K562 (cell line): ENCODE results near the gene CATSPER4. TPM values are rescaled to one million over a fixed set of nuclear protein-coding genes. Genes with fewer than 3 reads are reported as not detected.
A peak's percentile ranks its signal among the peaks of the same experiment; 100 is the strongest.

ENCODE experiments used
- ATF1 ChIP-seq, 2 experiments: fragments of 450-650 bp in 1 of 2; IDR thresholded peaks; 2 replicates each; pipeline ENCODE4 v1.6.1; 2016; ENCODE audit warnings: missing compliant biosample characterization in 1 of 2, missing genetic modification characterization in 1 of 2
- CCNT2 ChIP-seq: IDR thresholded peaks from 2 replicates; pipeline ENCODE4 v1.6.1; 2011; ENCODE audit warnings: borderline replicate concordance, low read depth, mild to moderate bottlenecking, moderate library complexity, mixed read lengths, low read length; ENCODE audit not compliant: insufficient read length; ENCODE audit errors: extremely low read depth
- GABPA ChIP-seq: fragments of 200-800 bp; sonication (Bioruptor generic); conservative IDR thresholded peaks from 2 replicates; pipeline ENCODE4 v1.6.1; 2016; ENCODE audit warnings: low read depth, missing genetic modification characterization, missing compliant biosample characterization
- MCM2 ChIP-seq: fragments of 450-650 bp; IDR thresholded peaks from 2 replicates; pipeline ENCODE4 v1.6.1; 2017; ENCODE audit warnings: low read depth, mild to moderate bottlenecking
- NFIX ChIP-seq: fragments of 250-450 bp; sonication (Bioruptor Pico); IDR thresholded peaks from 2 replicates; pipeline ENCODE4 v1.4.0; 2020; ENCODE audit warnings: low read depth, mild to moderate bottlenecking, moderate library complexity
- SIRT6 ChIP-seq: IDR thresholded peaks from one replicate; pipeline ENCODE4 v1.6.1; 2012; ENCODE audit warnings: low read depth, mild to moderate bottlenecking, control low read depth, inconsistent platforms, low read length, moderate library complexity
- SPI1 ChIP-seq: IDR thresholded peaks from 2 replicates; pipeline ENCODE4 v1.6.1; 2011; ENCODE audit warnings: low read depth, low read length, control low read depth, borderline replicate concordance
- SUPT5H ChIP-seq: fragments of 450-650 bp; IDR thresholded peaks from 2 replicates; pipeline ENCODE4 v1.6.1; 2016
- ZFPM2 ChIP-seq: fragments of 250-450 bp; sonication (Bioruptor Pico); IDR thresholded peaks from 2 replicates; pipeline ENCODE4 v1.5.1; 2022; ENCODE audit warnings: mild to moderate bottlenecking
- ZNF239 ChIP-seq: fragments of 250-450 bp; sonication (Bioruptor Pico); IDR thresholded peaks from 2 replicates; pipeline ENCODE4 v1.4.0; 2020; ENCODE audit warnings: mild to moderate bottlenecking
- polyA plus RNA-seq, 8 experiments: library from polyadenylated mRNA; depleted of rRNA in 4 of 8; stranded (reverse) in 5 of 8; unstranded in 3 of 8; fragments of >200 nt; fragmentation: Nextera tagmentation in 2 of 8; fragmentation: Illumina TruSeq in 1 of 8; extraction: Ambion mirVana in 2 of 8; extraction: Trizol in 1 of 8; gene quantifications; 2 replicates each; pipeline versions ENCODE4 v1.2.1 to v1.2.3, GENCODE V29; 2011 to 2014; ENCODE audit warnings: inconsistent platforms in 1 of 8, missing spikeins in 1 of 8
- total RNA-seq, 7 experiments: library from RNA; depleted of rRNA in 6 of 7; stranded (reverse); fragments of >200 nt in 6 of 7; fragmentation: Illumina TruSeq in 2 of 7; extraction: Trizol in 2 of 7; gene quantifications; 2 replicates each; pipeline versions ENCODE4 v1.2.1 to v1.2.3, GENCODE V29; 2011 to 2021; ENCODE audit warnings: low replicate concordance in 1 of 7
- TF ChIP-seq, protein P1 (sequence below): fragments of 250-450 bp; sonication (Bioruptor Pico); IDR thresholded peaks from 2 replicates; pipeline ENCODE4 v1.9.0; 2021; ENCODE audit warnings: mild to moderate bottlenecking, inconsistent platforms
- TF ChIP-seq, protein P2 (sequence below): fragments of 150-350 bp; conservative IDR thresholded peaks from 2 replicates; pipeline ENCODE4 v1.6.1; 2014; ENCODE audit warnings: low read length
- TF ChIP-seq, protein P3 (sequence below): fragments of 450-650 bp; formaldehyde crosslinking; IDR thresholded peaks from 2 replicates; pipeline ENCODE4 v1.4.0; 2020; ENCODE audit warnings: mild to moderate bottlenecking, moderate library complexity
- TF ChIP-seq, protein P4 (sequence below): fragments of 250-450 bp; sonication (Bioruptor Pico); IDR thresholded peaks from 2 replicates; pipeline ENCODE4 v1.4.0; 2020

The CATSPER4 gene
- total and polyA plus RNA-seq, 9 of the 15 experiments (the other 6 are each of a cell fraction or from before 2014, with no cell fraction given) = 0.04 to 0.13 TPM; not detected in 7

DNA sequence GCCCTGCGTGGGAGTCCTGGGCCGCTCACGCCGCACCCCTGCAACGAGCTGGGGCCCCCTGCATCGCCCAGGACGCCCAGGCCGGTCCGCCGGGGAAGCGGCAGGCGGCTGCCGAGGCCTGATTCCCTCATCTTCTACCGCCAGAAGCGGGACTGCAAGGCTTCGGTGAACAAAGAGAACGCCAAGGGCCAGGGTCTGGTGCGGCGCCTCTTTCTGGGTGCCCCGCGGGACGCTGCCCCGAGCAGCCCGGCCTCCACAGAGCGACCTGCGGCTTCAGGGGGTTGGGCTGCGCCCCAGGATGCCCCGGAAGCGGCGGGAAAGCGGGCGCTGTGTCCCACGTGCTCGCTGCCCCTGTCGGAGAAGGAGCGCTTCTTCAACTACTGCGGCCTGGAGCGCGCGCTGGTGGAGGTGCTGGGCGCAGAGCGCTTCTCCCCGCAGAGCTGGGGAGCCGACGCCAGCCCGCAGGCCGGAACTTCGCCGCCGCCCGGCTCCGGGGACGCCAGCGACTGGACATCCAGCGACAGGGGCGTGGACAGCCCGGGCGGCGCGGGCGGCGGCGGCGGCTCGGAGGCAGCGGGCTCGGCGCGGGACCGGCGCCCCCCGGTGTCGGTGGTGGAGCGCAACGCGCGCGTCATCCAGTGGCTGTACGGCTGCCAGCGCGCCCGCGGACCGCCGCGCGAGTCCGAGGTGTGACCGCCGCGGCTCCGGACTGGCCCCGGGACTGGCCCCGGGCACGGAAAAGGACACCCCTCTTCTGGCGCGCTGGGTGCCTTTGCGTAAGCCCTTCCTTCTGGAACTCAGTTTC, 28.8 kb upstream of the CATSPER4 start (continued):
- TF ChIP-seq, protein P1, sequence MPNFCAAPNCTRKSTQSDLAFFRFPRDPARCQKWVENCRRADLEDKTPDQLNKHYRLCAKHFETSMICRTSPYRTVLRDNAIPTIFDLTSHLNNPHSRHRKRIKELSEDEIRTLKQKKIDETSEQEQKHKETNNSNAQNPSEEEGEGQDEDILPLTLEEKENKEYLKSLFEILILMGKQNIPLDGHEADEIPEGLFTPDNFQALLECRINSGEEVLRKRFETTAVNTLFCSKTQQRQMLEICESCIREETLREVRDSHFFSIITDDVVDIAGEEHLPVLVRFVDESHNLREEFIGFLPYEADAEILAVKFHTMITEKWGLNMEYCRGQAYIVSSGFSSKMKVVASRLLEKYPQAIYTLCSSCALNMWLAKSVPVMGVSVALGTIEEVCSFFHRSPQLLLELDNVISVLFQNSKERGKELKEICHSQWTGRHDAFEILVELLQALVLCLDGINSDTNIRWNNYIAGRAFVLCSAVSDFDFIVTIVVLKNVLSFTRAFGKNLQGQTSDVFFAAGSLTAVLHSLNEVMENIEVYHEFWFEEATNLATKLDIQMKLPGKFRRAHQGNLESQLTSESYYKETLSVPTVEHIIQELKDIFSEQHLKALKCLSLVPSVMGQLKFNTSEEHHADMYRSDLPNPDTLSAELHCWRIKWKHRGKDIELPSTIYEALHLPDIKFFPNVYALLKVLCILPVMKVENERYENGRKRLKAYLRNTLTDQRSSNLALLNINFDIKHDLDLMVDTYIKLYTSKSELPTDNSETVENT = 0 out of 2 replicates have a peak, but pooled peaks have one; percentile 63
- TF ChIP-seq GABPA (tag) (peak; percentile 60), SPI1 (no peak), ZFPM2 (CRISPR knock-in tag) (no peak), NFIX (CRISPR knock-in tag) (no peak), CCNT2 (peak; percentile 75), MCM2 (no peak), SIRT6 (no peak), SUPT5H (peak; percentile 68), ZNF239 (CRISPR knock-in tag) (peak; percentile 50; the same call in 1 of the 2 replicates), ATF1 (CRISPR knock-in tag; IDR thresholded peaks at IDR 0.05) (no peak), ATF1 (tag; IDR thresholded peaks at IDR 0.05) (peak; percentile 69)
- TF ChIP-seq, protein P2, sequence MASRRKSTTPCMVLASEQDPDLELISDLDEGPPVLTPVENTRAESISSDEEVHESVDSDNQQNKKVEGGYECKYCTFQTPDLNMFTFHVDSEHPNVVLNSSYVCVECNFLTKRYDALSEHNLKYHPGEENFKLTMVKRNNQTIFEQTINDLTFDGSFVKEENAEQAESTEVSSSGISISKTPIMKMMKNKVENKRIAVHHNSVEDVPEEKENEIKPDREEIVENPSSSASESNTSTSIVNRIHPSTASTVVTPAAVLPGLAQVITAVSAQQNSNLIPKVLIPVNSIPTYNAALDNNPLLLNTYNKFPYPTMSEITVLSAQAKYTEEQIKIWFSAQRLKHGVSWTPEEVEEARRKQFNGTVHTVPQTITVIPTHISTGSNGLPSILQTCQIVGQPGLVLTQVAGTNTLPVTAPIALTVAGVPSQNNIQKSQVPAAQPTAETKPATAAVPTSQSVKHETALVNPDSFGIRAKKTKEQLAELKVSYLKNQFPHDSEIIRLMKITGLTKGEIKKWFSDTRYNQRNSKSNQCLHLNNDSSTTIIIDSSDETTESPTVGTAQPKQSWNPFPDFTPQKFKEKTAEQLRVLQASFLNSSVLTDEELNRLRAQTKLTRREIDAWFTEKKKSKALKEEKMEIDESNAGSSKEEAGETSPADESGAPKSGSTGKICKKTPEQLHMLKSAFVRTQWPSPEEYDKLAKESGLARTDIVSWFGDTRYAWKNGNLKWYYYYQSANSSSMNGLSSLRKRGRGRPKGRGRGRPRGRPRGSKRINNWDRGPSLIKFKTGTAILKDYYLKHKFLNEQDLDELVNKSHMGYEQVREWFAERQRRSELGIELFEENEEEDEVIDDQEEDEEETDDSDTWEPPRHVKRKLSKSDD = no peak
- TF ChIP-seq, protein P3, sequence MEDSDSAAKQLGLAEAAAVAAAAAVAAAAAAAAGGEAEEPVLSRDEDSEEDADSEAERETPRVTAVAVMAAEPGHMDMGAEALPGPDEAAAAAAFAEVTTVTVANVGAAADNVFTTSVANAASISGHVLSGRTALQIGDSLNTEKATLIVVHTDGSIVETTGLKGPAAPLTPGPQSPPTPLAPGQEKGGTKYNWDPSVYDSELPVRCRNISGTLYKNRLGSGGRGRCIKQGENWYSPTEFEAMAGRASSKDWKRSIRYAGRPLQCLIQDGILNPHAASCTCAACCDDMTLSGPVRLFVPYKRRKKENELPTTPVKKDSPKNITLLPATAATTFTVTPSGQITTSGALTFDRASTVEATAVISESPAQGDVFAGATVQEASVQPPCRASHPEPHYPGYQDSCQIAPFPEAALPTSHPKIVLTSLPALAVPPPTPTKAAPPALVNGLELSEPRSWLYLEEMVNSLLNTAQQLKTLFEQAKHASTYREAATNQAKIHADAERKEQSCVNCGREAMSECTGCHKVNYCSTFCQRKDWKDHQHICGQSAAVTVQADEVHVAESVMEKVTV (CRISPR knock-in tag) = no peak
- TF ChIP-seq, protein P4, sequence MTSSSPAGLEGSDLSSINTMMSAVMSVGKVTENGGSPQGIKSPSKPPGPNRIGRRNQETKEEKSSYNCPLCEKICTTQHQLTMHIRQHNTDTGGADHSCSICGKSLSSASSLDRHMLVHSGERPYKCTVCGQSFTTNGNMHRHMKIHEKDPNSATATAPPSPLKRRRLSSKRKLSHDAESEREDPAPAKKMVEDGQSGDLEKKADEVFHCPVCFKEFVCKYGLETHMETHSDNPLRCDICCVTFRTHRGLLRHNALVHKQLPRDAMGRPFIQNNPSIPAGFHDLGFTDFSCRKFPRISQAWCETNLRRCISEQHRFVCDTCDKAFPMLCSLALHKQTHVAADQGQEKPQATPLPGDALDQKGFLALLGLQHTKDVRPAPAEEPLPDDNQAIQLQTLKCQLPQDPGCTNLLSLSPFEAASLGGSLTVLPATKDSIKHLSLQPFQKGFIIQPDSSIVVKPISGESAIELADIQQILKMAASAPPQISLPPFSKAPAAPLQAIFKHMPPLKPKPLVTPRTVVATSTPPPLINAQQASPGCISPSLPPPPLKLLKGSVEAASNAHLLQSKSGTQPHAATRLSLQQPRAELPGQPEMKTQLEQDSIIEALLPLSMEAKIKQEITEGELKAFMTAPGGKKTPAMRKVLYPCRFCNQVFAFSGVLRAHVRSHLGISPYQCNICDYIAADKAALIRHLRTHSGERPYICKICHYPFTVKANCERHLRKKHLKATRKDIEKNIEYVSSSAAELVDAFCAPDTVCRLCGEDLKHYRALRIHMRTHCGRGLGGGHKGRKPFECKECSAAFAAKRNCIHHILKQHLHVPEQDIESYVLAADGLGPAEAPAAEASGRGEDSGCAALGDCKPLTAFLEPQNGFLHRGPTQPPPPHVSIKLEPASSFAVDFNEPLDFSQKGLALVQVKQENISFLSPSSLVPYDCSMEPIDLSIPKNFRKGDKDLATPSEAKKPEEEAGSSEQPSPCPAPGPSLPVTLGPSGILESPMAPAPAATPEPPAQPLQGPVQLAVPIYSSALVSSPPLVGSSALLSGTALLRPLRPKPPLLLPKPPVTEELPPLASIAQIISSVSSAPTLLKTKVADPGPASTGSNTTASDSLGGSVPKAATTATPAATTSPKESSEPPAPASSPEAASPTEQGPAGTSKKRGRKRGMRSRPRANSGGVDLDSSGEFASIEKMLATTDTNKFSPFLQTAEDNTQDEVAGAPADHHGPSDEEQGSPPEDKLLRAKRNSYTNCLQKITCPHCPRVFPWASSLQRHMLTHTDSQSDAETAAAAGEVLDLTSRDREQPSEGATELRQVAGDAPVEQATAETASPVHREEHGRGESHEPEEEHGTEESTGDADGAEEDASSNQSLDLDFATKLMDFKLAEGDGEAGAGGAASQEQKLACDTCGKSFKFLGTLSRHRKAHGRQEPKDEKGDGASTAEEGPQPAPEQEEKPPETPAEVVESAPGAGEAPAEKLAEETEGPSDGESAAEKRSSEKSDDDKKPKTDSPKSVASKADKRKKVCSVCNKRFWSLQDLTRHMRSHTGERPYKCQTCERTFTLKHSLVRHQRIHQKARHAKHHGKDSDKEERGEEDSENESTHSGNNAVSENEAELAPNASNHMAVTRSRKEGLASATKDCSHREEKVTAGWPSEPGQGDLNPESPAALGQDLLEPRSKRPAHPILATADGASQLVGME (CRISPR knock-in tag) = peak; percentile 81
